Epithelial cell of esophagus (primary cell): ENCODE data around the gene HHAT.

ENCODE experiments used
- DNase-seq: peaks from one replicate; pipeline ENCODE4 v3.0.0; 2010; ENCODE audit warnings: low read depth
- H3K4me3 ChIP-seq: 2 replicates; pipeline ENCODE4 v1.5.1; 2011; ENCODE audit warnings: mild to moderate bottlenecking, low read length, control low read depth
- CTCF ChIP-seq: IDR thresholded peaks from 2 replicates; pipeline ENCODE4 v1.5.1; 2011; ENCODE audit warnings: low read depth, mild to moderate bottlenecking, low read length, control low read depth, inconsistent platforms; ENCODE audit not compliant: insufficient read depth; ENCODE audit errors: missing control alignments

Gene HHAT

GRCh38 chr1:210700083-210700482 lies 371.4 kb downstream of the HHAT start:
- no peak for DNase-seq
- no peak overlapping the region for H3K4me3 ChIP-seq
- no peak for TF ChIP-seq CTCF

- no peak for TF ChIP-seq CTCF
- no peak for DNase-seq
- H3K4me3 ChIP-seq = no peak overlapping the region
These were observed 371.8 kb downstream of the HHAT start for GRCh38 chr1:210700511-210700910.

GRCh38 chr1:210702506-210702905 lies 373.8 kb downstream of the HHAT start:
- DNase-seq = no peak
- no peak overlapping the region for H3K4me3 ChIP-seq
- TF ChIP-seq CTCF = no peak

- DNase-seq = no peak
- TF ChIP-seq CTCF = no peak
- no peak overlapping the region for H3K4me3 ChIP-seq
These were observed 374.9 kb downstream of the HHAT start for GRCh38 chr1:210703593-210703992.

- no peak overlapping the region for H3K4me3 ChIP-seq
- no peak for DNase-seq
- no peak for TF ChIP-seq CTCF
These were observed 376.4 kb downstream of the HHAT start for GRCh38 chr1:210705086-210705485.

GRCh38 chr1:210706246-210706645 lies 377.5 kb downstream of the HHAT start:
- no peak overlapping the region for H3K4me3 ChIP-seq
- no peak for TF ChIP-seq CTCF
- DNase-seq = no peak
